Loucy (cell line): ENCODE measurements around the gene MARK4.
"Not testable (repeated sequence)": the region's sequence is repeated elsewhere in the genome, so short reads cannot be mapped to it uniquely, and the experiment has no call there.

Experiments
- H2AFZ ChIP-seq: fragments of 200-600 bp; sonication (generic); 2 replicates; pipeline ENCODE4 v1.6.0; 2016; ENCODE audit warnings: antibody characterized with exemption, mild to moderate bottlenecking, low read length, moderate library complexity
- H3F3A ChIP-seq: fragments of 200-600 bp; 2 replicates; pipeline ENCODE4 v1.6.0; 2016; ENCODE audit warnings: antibody characterized with exemption, low read depth, mild to moderate bottlenecking
- H3K27me3 ChIP-seq: fragments of 200-600 bp; sonication (generic); 2 replicates; pipeline ENCODE4 v1.6.1; 2014; ENCODE audit warnings: low read length, mild to moderate bottlenecking; ENCODE audit not compliant: insufficient read depth, poor library complexity, severe bottlenecking
- H3K36me3 ChIP-seq: fragments of 200-600 bp; sonication (generic); 2 replicates; pipeline ENCODE4 v1.6.1; 2016; ENCODE audit warnings: low read length; ENCODE audit not compliant: insufficient read depth
- H3K4me1 ChIP-seq: fragments of 200-600 bp; sonication (generic); 2 replicates; pipeline ENCODE4 v1.5.1; 2014; ENCODE audit warnings: low read length, mild to moderate bottlenecking; ENCODE audit not compliant: insufficient read depth, poor library complexity, severe bottlenecking
- H3K4me2 ChIP-seq: fragments of 200-600 bp; sonication (generic); 2 replicates; pipeline ENCODE4 v1.6.0; 2014; ENCODE audit warnings: antibody characterized with exemption, low read length, low read depth, mild to moderate bottlenecking; ENCODE audit not compliant: poor library complexity, severe bottlenecking
- H3K4me3 ChIP-seq: fragments of 200-600 bp; sonication (generic); 2 replicates; pipeline ENCODE4 v1.5.1; 2014; ENCODE audit warnings: low read length, mild to moderate bottlenecking, mixed read lengths; ENCODE audit not compliant: poor library complexity, severe bottlenecking
- H3K79me2 ChIP-seq: fragments of 200-600 bp; sonication (generic); 2 replicates; pipeline ENCODE4 v1.6.1; 2014; ENCODE audit warnings: low read length; ENCODE audit not compliant: insufficient read depth
- H3K9ac ChIP-seq: fragments of 200-600 bp; sonication (generic); 2 replicates; pipeline ENCODE4 v1.6.0; 2014; ENCODE audit warnings: mild to moderate bottlenecking, low read depth, low read length, moderate library complexity; ENCODE audit not compliant: poor library complexity, severe bottlenecking
- H3K9me2 ChIP-seq: fragments of 200-600 bp; sonication (generic); replicated peaks from 2 replicates; pipeline ENCODE4 v1.6.1; 2016; ENCODE audit warnings: low read depth, low read length, mixed read lengths
- H3K9me3 ChIP-seq: fragments of 200-600 bp; sonication (generic); 2 replicates; pipeline ENCODE4 v1.6.1; 2014; ENCODE audit warnings: mild to moderate bottlenecking, antibody characterized with exemption, low read length, low read depth; ENCODE audit not compliant: insufficient read depth
- H4K20me1 ChIP-seq: fragments of 200-600 bp; sonication (generic); 2 replicates; pipeline ENCODE4 v1.6.0; 2014; ENCODE audit warnings: antibody characterized with exemption, low read length, mild to moderate bottlenecking; ENCODE audit not compliant: insufficient read depth, poor library complexity, severe bottlenecking
- CTCF ChIP-seq: fragments of 200-600 bp; sonication (generic); conservative IDR thresholded peaks from 2 replicates; pipeline ENCODE4 v1.5.1; 2014; ENCODE audit warnings: mild to moderate bottlenecking, antibody characterized with exemption, low read length
- EZH2phosphoT487 ChIP-seq: fragments of 200-600 bp; IDR thresholded peaks from 2 replicates; pipeline ENCODE4 v1.6.1; 2018; ENCODE audit warnings: antibody characterized with exemption, mild to moderate bottlenecking, moderate library complexity, borderline replicate concordance

Gene MARK4

GRCh38 chr19:45267296-45267695 is 16.2 kb downstream of the MARK4 start:
- H3K36me3 ChIP-seq: peaks cover 28% of the 10 kb centered on the region; the same call in 1 of the 2 replicates
- no peaks in the 10 kb centered on the region for H3F3A ChIP-seq
- TF ChIP-seq CTCF (no peak), EZH2phosphoT487 (no peak)

GRCh38 chr19:45269939-45270338 is 18.9 kb downstream of the MARK4 start:
- H3K36me3 ChIP-seq: peaks cover 39% of the 10 kb centered on the region; the same call in 1 of the 2 replicates
- H3K4me2 ChIP-seq, H3F3A ChIP-seq, H3K9ac ChIP-seq, H3K4me1 ChIP-seq, H3K27me3 ChIP-seq, H2AFZ ChIP-seq, H4K20me1 ChIP-seq, H3K4me3 ChIP-seq, H3K9me3 ChIP-seq, H3K9me2 ChIP-seq, H3K79me2 ChIP-seq: not testable (repeated sequence)

More at GRCh38 chr19:45267296-45267695, 16.2 kb downstream of the MARK4 start:
- Histone ChIP-seq H2AFZ (no peak overlapping the region), H3K4me1 (no peaks in the 10 kb centered on the region), H3K4me3 (no peak overlapping the region), H3K27me3 (no peaks in the 10 kb centered on the region), H3K9me2 (no peaks in the 10 kb centered on the region), H3K9me3 (no peaks in the 10 kb centered on the region), H3K79me2 (no peaks in the 10 kb centered on the region), H3K4me2 (no peak overlapping the region), H3K9ac (no peak overlapping the region), H4K20me1 (no peaks in the 10 kb centered on the region)

- Histone ChIP-seq H3K36me3 (peaks cover 44% of the 10 kb centered on the region; the same call in 1 of the 2 replicates), H3K4me1 (no peaks in the 10 kb centered on the region), H3K9me3 (no peaks in the 10 kb centered on the region), H4K20me1 (no peaks in the 10 kb centered on the region), H3K79me2 (no peaks in the 10 kb centered on the region), H3K9me2 (no peaks in the 10 kb centered on the region), H3K4me3 (no peak overlapping the region), H3K27me3 (no peaks in the 10 kb centered on the region), H3F3A (no peaks in the 10 kb centered on the region), H3K4me2 (no peak overlapping the region), H2AFZ (no peak overlapping the region), H3K9ac (no peak overlapping the region)
- TF ChIP-seq CTCF (no peak), EZH2phosphoT487 (no peak)
Measured at GRCh38 chr19:45271098-45271734, 20.1 kb downstream of the MARK4 start.

- no peak overlapping the region for H3K9ac ChIP-seq
- no peaks in the 10 kb centered on the region for H4K20me1 ChIP-seq
- H3K4me2 ChIP-seq: no peak overlapping the region
- peaks cover 43% of the 10 kb centered on the region; the same call in 1 of the 2 replicates for H3K36me3 ChIP-seq
- H3K27me3 ChIP-seq: no peaks in the 10 kb centered on the region
- no peaks in the 10 kb centered on the region for H3K4me1 ChIP-seq
- H3K9me3 ChIP-seq: no peaks in the 10 kb centered on the region
- H3K9me2 ChIP-seq: no peaks in the 10 kb centered on the region
- no peaks in the 10 kb centered on the region for H3K79me2 ChIP-seq
- no peaks in the 10 kb centered on the region for H3F3A ChIP-seq
- TF ChIP-seq EZH2phosphoT487: no peak
- TF ChIP-seq CTCF: no peak
- no peak overlapping the region for H2AFZ ChIP-seq
- no peak overlapping the region for H3K4me3 ChIP-seq
Measured at GRCh38 chr19:45271735-45272108, 20.7 kb downstream of the MARK4 start.
